NK-92 (cell line): Measurements from ENCODE around the gene ZBTB24.

Experiments used
- DNase-seq: peaks from one replicate; lab custom pipeline; 2025; ENCODE audit not compliant: unreplicated experiment; lab: John Stamatoyannopoulos, UW

Gene ZBTB24

DNA sequence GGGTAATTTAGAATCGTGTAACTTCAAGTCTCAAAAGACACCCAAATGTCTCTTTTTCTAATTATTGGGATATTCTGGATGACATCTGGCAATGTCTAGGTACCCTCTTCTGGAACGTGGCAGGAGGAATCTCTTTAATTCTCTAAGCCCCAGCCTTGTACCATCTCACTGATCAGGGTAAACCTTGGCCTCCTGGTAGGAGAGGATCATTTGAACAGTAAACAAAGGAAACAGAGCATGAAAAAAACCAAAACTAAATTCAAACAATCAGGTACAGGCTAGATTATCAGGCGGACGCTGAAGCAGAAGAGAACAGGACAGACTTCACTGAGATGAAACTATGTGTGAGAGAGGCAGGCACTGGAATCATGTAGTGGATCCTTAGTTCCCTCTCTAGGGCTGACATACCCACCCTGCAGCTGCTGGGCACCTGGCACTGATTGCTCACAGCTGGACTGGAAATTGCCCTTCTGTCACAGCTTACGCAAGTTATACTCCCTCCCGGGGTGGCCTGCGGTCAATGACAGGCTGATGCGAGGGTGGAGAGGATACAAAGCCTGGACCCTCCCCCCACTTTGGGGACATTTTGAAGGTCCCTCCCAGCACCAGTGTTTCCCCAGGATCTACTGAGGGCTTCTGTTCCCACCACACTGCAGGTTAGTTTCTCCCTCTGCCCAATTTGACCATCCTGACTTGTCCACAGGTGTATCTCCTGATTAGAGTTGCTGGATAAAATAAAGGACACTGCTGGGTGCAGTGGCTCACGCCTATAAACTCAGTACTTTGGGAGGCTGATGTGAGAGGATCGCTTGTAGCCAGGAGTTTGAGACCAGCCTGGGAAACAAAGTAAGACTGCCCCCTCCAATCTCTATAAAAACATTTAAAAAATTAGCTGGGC lies 20.6 kb upstream of the ZBTB24 start:
- no peak for DNase-seq

DNA sequence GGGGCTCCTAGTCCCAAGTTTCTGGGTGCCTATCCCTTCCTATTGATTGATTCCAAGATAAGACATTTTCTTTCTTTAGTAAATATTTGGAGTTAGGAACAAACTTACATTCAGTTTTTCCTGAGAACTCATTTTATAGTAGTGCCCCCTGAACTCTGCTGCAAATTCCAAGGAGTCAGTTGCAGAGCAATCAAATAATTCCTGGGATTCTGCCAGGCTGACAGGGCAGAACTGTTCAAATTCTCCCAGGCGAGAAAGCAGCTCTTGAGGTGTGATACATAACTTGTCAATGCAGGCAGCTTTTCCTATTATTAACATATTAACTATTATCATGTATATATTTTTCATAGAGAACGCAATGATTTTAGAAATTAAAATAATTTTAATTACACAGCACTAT lies 15.9 kb upstream of the ZBTB24 start:
- DNase-seq: no peak

DNA sequence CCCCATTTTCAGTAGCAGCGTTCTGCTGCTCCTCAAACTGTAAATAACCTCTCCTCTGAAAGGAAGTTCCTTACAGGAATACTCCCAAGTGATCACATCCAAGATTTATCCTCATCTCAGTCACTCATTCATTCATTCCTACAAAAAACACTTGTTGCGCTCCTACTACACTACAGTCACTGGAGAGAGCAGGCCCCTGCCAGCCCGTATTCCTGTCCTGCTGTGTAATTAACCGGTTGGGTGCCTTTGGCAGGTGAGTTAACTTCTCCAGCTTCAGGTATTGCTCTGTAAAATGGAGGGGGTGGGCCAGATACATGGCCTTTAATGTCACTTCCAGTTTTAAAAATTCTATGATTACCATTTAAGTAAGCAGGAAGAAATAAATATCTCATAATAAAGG lies 15.0 kb upstream of the ZBTB24 start:
- DNase-seq: no peak

DNA sequence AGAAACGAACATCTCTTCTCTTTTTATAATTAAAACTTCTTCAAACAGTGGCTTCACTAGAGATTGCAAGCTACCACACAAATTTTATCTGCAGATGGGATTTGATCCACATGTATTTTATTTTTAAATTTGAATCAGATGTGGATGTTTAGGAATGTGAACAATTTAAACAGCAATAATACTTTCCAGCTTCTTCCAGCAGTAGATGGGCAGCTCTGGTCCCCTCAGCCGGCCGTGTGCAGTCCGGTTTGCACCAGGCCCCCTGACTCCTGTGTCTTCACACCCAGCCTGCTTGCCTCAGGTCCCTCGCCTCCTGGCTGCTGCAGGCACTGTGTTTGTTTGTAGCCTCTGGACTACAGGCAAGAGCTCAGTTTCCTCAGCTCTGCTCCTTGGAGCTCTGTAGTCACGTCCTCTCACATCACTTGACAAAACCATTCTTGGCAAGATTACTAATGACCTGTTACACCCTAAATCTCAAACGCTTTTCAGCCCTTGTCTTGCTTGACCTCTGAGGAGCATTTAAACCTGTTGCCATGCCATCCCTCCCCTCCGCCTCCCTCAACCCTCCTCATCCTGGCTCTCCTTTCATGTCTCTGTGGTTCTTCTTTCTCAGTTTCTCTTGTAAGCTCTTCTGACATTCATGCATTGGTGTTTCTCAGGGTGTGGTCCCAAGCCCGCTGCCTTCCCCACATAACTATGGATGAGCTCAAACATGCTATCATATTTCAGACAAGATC lies 13.2 kb upstream of the ZBTB24 start:
- no peak for DNase-seq

DNA sequence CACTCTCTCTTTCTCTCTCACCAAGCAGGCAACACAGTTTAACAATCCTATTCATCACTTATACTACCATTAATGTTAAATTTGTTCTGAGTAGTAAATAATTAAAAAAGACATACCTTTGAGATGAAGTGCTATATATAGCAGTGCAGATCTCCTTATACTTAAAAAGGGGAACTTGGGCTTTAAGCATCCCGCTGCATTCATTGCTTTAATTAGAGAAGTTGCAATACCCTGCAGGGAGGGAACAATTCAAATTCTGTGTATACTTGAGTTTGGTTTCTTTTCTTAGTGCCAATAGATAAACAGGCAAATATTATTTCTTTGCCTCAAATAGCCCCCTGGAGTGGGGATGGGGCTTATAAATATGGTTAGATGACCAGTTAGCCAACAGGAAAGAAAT lies 10.8 kb upstream of the ZBTB24 start:
- no peak for DNase-seq

DNA sequence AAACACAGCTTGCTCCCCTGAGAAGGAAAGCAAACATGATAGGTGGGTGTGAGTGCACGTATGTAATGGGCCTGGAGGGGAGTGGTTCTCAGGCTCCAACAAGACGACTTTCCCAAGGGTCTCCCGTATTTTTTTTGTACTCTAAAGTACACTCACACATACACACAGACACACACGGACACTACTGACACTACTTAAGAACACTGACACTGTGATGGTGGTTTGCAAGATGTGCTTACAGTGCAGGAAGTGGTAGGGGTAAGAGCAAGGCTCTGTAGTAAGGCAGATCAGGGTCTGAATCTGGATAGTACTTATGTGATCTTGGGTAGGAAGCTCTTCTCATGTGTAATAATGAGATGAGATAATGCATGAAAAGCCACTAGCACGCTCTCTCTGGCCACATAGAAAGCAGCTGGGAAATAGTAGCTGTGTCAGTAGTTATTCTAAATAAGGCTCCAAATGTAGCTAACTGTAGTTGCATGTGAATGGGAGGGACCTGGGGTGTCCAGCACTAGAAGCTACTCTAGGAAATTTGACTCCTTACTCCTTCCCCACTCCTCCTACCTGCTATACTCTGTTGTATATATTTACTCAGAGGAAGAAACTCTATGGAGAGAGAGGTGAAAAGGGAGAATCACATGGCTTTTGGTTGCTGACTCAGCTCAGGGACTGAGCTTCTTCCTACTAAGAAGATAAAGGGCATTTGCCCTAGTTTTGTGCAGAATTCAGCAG lies 8.4 kb upstream of the ZBTB24 start:
- DNase-seq: no peak

DNA sequence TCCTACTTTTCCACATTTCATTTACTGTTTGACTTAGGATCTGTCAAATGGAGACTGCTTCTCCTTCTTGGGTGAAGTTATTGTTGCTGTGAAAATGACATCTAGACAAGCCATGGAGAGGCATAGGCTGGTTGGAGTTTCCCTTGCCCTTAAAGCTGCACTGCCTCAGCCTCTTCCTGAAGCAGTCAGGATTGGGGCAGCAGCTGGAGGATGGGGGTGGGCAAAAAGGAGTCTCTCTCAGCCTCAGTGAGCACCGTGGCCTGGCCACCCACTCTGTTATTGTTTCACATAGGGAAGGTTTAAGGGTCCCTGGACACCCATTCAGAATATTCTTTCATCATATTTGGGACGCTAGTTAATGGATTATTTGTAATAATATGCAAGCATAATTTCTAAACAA lies 7.7 kb upstream of the ZBTB24 start:
- DNase-seq: no peak

DNA sequence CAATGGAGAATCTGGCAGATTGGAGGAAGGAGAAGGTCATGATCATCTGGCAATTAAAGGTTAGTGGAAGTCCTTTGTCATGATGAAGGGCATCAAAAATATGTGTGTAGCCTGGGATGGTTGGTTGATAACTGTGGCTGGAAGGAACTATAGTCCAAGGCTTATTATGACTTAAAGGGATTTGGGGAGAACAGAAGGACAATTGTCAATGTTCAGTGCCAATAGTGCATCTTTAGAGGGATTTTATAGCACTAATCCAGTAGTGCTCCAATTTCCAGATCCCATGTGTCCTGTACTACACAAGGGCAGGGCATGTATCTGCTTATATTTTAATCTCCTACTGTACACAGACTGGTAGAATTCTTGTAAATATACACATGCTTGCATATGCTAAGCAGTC lies 5.0 kb upstream of the ZBTB24 start:
- no peak for DNase-seq

DNA sequence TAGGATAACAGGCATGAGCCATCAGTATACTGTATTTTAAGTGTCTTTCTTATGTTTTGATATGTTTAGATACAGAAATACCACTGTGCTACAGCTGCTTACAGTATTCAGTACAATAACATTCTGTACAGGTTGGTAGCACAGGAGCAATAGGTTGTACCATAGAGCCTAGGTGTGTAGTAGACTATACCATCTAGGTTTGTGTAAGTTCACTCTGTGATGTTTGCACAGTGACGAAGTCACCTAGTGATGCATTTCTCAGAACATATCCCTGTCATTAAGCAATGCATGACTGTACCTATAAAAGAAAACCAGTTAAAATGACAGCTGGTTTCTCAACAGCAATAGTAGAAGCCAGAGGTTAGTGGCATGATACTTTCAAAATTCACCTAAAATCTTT lies 3.0 kb upstream of the ZBTB24 start:
- DNase-seq: no peak

DNA sequence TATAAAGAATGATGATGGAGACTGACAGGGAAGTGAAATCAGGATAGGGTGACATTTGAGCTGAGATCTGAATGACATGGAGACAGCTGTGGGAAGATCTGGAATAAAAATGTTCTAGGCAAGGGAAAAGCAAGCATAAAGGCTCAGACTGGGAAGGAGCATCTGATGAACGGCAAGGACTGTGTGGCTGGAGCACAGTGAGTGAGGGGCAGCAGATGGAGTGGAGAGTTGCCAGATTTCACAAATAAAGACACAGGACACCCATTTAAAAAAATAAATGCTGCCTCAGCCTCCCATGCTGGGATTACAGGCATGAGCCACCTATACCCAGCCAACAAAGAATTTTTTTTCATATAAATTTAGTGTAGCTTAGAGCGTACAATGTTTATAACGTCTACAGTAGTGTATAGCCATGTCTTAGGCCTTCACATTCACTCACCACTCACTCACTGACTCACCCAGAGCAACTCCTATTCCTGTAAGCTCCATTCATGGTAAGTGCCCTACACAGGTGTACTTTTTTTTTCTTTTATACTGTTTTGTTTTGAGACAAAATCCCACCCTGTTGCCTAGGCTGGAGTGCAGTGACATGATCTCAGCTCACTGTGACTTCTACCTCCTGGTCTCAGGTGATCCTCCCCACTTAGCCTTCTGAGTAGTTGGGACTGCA lies 2.4 kb upstream of the ZBTB24 start:
- no peak for DNase-seq

DNA sequence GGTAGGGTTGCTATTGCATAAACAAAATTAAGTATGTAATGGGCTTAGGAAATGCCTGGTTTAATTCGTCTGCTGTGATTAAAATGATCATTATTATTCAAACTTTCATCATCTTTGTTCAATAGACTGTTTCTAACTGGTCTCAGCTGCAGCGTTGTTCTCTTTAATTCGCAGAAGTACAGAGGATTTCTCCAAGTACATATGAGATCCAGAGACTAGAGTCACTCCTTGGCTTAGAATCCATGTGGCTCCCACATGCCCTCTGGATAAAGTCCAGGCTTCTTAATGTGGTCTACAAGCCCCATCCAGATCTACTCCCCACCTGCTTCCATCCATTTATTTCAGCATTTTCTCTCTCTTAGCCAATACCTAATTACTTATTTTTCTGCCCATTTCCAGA lies 1.1 kb upstream of the ZBTB24 start:
- DNase-seq: no peak

DNA sequence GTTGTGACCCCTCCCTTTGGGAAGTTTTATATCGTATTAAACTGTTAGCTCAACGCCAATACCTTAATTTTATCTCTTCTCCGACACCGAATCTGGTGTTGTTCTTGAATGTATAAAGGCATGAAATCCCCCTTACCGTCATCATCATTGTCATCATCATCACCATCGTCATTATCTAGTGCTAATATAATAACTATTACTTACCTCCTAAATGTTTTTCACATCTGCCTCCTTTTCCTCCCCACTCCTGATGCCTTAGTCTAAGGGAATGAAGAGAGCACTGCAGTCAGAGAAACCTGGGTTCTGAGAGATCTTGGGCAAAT lies 677 bp upstream of the ZBTB24 start:
- DNase-seq: no peak

DNA sequence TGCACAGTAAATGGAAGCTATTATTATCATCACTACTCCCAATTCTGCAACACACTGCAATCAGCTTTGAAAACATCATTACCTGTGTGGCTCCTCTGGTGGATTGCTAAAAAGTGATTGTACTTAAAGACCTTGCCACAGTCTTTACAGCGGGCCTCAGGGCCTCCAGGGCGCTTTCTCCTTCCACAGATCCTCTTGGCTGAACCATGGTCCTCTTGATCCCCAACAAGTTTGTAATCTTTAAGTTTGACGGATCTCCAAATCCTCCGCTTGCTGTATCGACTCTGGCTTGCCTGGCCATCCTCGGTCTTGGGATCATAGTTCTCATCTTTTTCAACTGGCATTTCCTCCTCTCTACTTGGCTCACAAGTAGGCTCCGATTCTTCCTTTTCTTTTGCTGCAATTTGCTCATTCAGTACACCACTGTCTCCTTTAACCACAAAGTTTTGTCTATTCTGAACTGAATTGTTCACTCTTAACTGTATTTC lies 2.0 kb downstream of the ZBTB24 start:
- no peak for DNase-seq

DNA sequence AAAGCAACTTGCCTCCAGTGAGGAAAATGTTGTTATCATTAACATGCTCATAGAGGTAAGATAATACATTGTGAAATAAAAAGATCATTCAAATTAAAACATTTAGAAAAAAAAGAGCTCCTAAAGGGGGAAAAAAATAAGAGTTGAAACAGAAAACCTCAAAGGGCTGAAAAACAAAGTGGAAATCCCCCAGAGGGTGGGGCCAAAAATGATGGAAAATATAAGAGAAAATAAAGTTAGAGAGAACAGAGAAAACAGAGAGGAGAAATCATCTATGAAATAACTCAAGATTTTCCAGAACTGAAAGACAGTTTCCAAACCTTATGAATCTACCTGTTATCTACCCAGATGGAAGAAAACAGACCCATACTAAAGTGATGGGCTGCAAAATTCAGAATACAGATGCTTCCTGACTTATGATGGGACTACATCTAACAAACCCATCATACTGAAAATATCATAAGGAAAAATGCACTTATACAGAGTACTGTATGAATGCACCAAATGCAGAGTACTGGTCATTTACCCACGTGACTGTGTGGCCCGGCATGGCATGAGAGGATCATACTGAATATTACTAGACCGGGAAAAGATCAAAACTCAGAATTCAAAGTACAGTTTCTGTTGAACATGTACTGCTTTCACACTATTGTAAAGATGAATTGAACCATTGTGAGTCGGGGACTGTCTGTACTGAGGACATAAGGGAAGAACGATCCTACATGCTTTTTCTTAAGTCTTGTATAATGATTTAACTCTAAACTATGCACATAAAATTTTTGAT lies 4.0 kb downstream of the ZBTB24 start:
- no peak for DNase-seq

DNA sequence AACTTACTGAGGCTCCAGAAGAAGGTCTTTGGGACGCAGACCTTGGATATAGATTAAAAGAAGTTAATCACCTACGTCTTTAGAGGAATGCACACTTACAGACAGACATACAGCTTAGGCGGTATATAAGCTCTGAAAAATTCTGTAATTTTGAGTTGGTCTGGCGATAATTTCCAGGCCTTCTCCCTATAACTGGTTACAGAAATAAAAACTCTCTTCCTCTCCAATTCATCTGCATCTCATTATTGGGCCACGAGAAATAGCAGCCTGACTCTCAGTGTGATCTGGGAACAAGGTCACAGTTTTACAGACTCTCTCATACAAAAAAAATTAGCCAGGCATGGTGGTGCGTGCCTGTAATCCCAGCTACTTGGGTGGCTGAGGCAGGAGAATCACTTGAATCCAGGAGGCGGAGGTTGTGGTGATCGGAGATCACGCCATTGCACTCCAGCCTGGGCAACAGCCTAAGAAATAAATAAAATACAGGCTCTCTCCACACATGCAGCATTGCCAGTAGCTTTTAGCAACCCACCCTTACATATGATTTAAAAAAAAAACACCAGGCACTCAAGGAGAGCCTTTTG lies 4.7 kb downstream of the ZBTB24 start:
- no peak for DNase-seq

DNA sequence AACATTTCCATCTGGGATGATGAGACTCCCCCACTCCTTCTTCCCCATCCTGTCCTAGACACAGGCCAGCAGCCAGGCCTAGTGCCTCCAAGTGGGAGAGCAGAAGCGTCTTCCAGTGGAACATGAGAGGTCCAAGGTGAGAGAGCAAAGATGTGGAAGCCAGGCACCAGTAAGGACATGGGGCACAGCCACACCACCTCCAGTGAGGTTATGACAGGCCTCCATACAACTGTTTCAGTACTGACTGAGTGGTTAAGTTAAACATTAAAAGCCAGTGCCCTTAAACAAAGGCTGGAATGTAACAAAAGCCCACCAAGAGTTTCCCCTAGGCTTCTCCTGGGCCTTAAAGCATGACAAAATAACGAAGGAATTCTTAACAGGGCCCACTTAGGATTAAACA lies 5.3 kb downstream of the ZBTB24 start:
- DNase-seq: no peak

DNA sequence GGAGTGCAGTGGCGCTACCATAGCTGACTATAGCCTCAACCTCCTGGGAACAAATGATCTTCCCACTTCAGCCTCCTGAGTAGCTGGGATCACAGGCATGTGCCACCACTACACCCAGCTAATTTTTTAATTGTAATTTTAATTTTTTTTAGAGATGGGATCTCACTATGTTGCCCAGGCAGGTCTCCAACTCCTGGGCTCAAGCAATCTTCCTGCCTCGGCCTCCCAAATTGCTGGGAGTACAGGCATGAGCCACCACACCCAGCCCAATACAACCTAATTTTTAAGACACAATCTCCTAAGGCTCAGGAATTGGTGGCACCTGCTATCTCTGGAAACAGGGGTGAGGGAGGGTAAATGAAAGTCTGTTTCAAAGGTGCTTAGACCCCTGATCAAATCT lies 5.8 kb downstream of the ZBTB24 start:
- DNase-seq: no peak

DNA sequence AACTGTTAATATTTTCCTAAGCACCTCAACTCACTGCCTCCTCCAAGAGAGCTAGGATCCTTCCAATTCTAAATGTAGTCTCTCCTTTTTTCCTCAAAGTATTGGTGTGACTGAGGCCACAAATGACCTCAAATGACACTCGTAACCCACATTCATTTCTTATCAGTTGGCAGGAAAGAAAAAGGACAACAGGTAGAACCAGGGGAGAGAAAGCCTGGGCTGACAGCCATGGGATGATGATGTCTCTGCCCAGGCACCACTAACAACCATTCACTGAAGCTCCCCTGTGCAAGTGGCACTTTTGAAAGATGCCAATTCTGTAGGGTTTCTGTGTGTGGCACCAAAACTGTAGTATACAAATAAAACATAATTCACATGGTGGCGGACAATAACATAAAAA lies 7.4 kb downstream of the ZBTB24 start:
- no peak for DNase-seq

DNA sequence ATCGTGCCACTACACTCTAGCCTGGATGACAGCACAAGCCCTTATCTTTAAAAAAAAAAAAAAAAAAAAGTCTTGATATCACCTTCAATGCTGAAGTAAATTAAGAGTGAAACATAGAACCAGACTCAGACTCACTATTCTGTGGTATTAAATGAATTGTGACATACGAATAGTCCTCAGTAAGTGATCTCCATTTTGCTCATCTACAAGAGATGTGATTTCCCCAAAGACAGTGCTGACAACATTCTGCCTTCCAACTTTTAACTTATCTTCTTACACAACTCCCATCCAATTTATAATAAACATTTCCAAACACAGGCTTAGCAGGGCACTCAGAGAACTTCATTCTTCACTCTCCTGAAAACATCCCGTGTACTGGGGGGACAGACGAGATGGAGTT lies 8.0 kb downstream of the ZBTB24 start:
- DNase-seq: no peak

DNA sequence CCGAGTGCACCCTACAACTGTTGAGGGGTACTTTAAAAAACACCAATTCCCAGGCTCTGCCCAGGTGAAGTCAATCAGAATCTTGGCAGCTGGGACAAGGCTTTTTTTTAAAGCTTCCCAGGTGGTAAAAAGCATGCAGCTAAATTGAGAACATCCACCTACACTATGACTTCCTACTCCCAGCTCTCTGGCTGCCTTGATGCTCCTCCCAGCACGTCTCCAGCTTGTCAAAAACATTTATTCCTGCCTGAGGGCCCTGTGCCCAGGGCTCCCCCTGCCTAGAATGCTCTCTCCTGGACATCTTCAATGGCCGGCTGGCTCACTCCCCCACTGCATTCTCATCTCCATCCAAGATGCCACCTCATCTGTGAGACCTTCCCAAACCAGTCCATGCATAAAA lies 9.9 kb downstream of the ZBTB24 start:
- DNase-seq: no peak
